GM12878 (cell line): ENCODE results near the gene UBXN7. TPM values are rescaled to one million over a fixed set of nuclear protein-coding genes. Genes with fewer than 3 reads are reported as not detected.
A peak's percentile ranks its signal among the peaks of the same experiment; 100 is the strongest.

Experiments used
- BACH1 ChIP-seq: fragments of 450-650 bp; IDR thresholded peaks from 2 replicates; pipeline ENCODE4 v1.6.1; 2017; ENCODE audit warnings: mild to moderate bottlenecking, borderline replicate concordance
- BCL11A ChIP-seq: IDR thresholded peaks from 2 replicates; pipeline ENCODE4 v1.6.1; 2011; ENCODE audit warnings: low read depth, low read length
- BMI1 ChIP-seq: fragments of 450-650 bp; IDR thresholded peaks from 2 replicates; pipeline ENCODE4 v1.6.1; 2016; ENCODE audit warnings: mild to moderate bottlenecking, moderate library complexity, borderline replicate concordance
- CBX5 ChIP-seq: sonication (generic); IDR thresholded peaks from 2 replicates; pipeline ENCODE4 v1.6.1; 2016; ENCODE audit warnings: low read depth, moderate library complexity, mild to moderate bottlenecking, inconsistent platforms
- CHD4 ChIP-seq: fragments of 200-600 bp; sonication (generic); IDR thresholded peaks from 2 replicates; pipeline ENCODE4 v1.6.1; 2016; ENCODE audit warnings: mild to moderate bottlenecking
- CREB1 ChIP-seq: IDR thresholded peaks from 2 replicates; pipeline ENCODE4 v1.6.1; 2012; ENCODE audit warnings: low read depth, mild to moderate bottlenecking, inconsistent platforms
- CREM ChIP-seq: IDR thresholded peaks from 2 replicates; pipeline ENCODE4 v1.6.1; 2014; ENCODE audit warnings: antibody characterized with exemption, low read depth
- DPF2 ChIP-seq: fragments of 450-650 bp; IDR thresholded peaks from 2 replicates; pipeline ENCODE4 v1.6.1; 2017; ENCODE audit warnings: mild to moderate bottlenecking
- ETV6 ChIP-seq, 2 experiments: fragments of 450-650 bp in 1 of 2; IDR thresholded peaks in 1 of 2; conservative IDR thresholded peaks in 1 of 2; 2 replicates each; pipeline ENCODE4 v1.6.1; 2014; ENCODE audit warnings: antibody characterized with exemption in 1 of 2, borderline replicate concordance in 1 of 2, low read depth in 1 of 2, mild to moderate bottlenecking in 1 of 2, moderate library complexity in 1 of 2
- FOXM1 ChIP-seq: IDR thresholded peaks from 2 replicates; pipeline ENCODE4 v1.6.1; 2012; ENCODE audit warnings: low read depth, mild to moderate bottlenecking, inconsistent platforms, low read length, moderate library complexity
- IKZF1 ChIP-seq: fragments of 450-650 bp; conservative IDR thresholded peaks from 2 replicates; pipeline ENCODE4 v1.6.1; 2017; ENCODE audit warnings: antibody characterized with exemption, mild to moderate bottlenecking
- IRF4 ChIP-seq: IDR thresholded peaks from 2 replicates; pipeline ENCODE4 v1.6.1; 2011; ENCODE audit warnings: low read depth, low read length
- KLF5 ChIP-seq: fragments of 450-650 bp; IDR thresholded peaks from 2 replicates; pipeline ENCODE4 v1.6.1; 2014; ENCODE audit warnings: mild to moderate bottlenecking; ENCODE audit not compliant: partially characterized antibody
- MEF2A ChIP-seq: IDR thresholded peaks from 2 replicates; pipeline ENCODE4 v1.6.1; 2011; ENCODE audit warnings: low read depth, mild to moderate bottlenecking, low read length, moderate library complexity; ENCODE audit not compliant: insufficient read depth
- MEF2B ChIP-seq: fragments of 450-650 bp; IDR thresholded peaks from 2 replicates; pipeline ENCODE4 v1.6.1; 2018; ENCODE audit warnings: mild to moderate bottlenecking, moderate library complexity; ENCODE audit not compliant: partially characterized antibody, poor library complexity, severe bottlenecking
- NFIC ChIP-seq: IDR thresholded peaks from 2 replicates; pipeline ENCODE4 v1.6.1; 2012; ENCODE audit warnings: low read depth, mild to moderate bottlenecking, inconsistent platforms, low read length, moderate library complexity
- NR2F1 ChIP-seq: fragments of 450-650 bp; conservative IDR thresholded peaks from 2 replicates; pipeline ENCODE4 v1.6.1; 2017; ENCODE audit warnings: mild to moderate bottlenecking
- POU2F2 ChIP-seq: IDR thresholded peaks from 3 replicates; pipeline ENCODE4 v1.6.1; 2011; ENCODE audit warnings: low read depth, mild to moderate bottlenecking, low read length, borderline replicate concordance
- RELA ChIP-seq: fragments of 450-650 bp; IDR thresholded peaks from 2 replicates; pipeline ENCODE4 v1.8.0; 2014; ENCODE audit warnings: borderline replicate concordance; ENCODE audit not compliant: partially characterized antibody
- RELB ChIP-seq: fragments of 450-650 bp; IDR thresholded peaks from 2 replicates; pipeline ENCODE4 v1.6.1; 2017; ENCODE audit warnings: low read depth, mild to moderate bottlenecking, moderate library complexity
- SKIL ChIP-seq: fragments of 450-650 bp; IDR thresholded peaks from 2 replicates; pipeline ENCODE4 v1.6.1; 2017; ENCODE audit warnings: mild to moderate bottlenecking, low read depth, inconsistent platforms; ENCODE audit not compliant: poor library complexity, severe bottlenecking
- SMARCA5 ChIP-seq: fragments of 450-650 bp; IDR thresholded peaks from 2 replicates; pipeline ENCODE4 v1.6.1; 2017; ENCODE audit warnings: mild to moderate bottlenecking
- ZBTB40 ChIP-seq: fragments of 450-650 bp; IDR thresholded peaks from 2 replicates; pipeline ENCODE4 v1.6.1; 2016; ENCODE audit warnings: mild to moderate bottlenecking, moderate library complexity, borderline replicate concordance
- ZNF217 ChIP-seq: fragments of 450-650 bp; IDR thresholded peaks from 2 replicates; pipeline ENCODE4 v1.6.1; 2017; ENCODE audit warnings: antibody characterized with exemption, mild to moderate bottlenecking
- ZNF274 ChIP-seq: IDR thresholded peaks from one replicate; pipeline ENCODE4 v1.8.0; 2011; ENCODE audit not compliant: insufficient read length, insufficient read depth
- ZZZ3 ChIP-seq: IDR thresholded peaks from 2 replicates; pipeline ENCODE4 v1.6.1; 2011; ENCODE audit warnings: low read depth; ENCODE audit not compliant: control insufficient read depth, insufficient read length
- polyA plus RNA-seq, 11 experiments: library from polyadenylated mRNA; depleted of rRNA in 4 of 11; unstranded in 6 of 11; stranded (reverse) in 5 of 11; fragments of >200 nt; fragmentation: Nextera tagmentation in 4 of 11; fragmentation: Illumina TruSeq in 1 of 11; extraction: Ambion mirVana in 4 of 11; extraction: Trizol in 1 of 11; gene quantifications; 1 replicate in 1 of 11; 2 replicates in 10 of 11; pipeline versions ENCODE4 v1.2.1 to v1.2.3, GENCODE V29; 2011 to 2016; ENCODE audit warnings: inconsistent platforms in 2 of 11, missing spikeins in 2 of 11, low read depth in 1 of 11
- total RNA-seq, 4 experiments: library from RNA; depleted of rRNA in 3 of 4; stranded (reverse); fragments of >200 nt in 3 of 4; fragmentation: Illumina TruSeq in 1 of 4; extraction: Trizol in 1 of 4; gene quantifications; 2 replicates each; pipeline versions ENCODE4 v1.2.1 to v1.2.3, GENCODE V29; 2013 to 2021

The UBXN7 gene
- total and polyA plus RNA-seq, 10 of the 15 experiments (the other 5 are each of a cell fraction or from before 2014, with no cell fraction given) = 4.8 to 78.4 (median 24.9) TPM

- no peak for TF ChIP-seq FOXM1
- TF ChIP-seq CREB1 = no peak
- TF ChIP-seq CBX5 = no peak
- TF ChIP-seq NR2F1 = no peak
- no peak for TF ChIP-seq KLF5
- peak; percentile 23 for TF ChIP-seq MEF2B
- 0 out of 2 replicates have a peak, but pooled peaks have one; percentile 23 for TF ChIP-seq BCL11A
- TF ChIP-seq SKIL = peak; percentile 63
- peak; percentile 69; the same call in 1 of the 2 replicates for TF ChIP-seq DPF2
- peak; percentile 99 for TF ChIP-seq ZNF217
- TF ChIP-seq BACH1 = peak; percentile 42; the same call in 1 of the 2 replicates
- no peak for TF ChIP-seq RELA
- peak; percentile 44; the same call in 1 of the 2 replicates for TF ChIP-seq RELB
- peak; percentile 85; the same call in 1 of the 2 replicates for TF ChIP-seq CHD4
- TF ChIP-seq ZBTB40 = no peak
- TF ChIP-seq POU2F2 = no peak
- no peak for TF ChIP-seq ZNF274
- no peak for TF ChIP-seq CREM
- TF ChIP-seq ETV6 (conservative IDR thresholded peaks at IDR 0.05 in 1 of 2, IDR thresholded peaks at IDR 0.05 in 1 of 2; ENCODE audit: borderline replicate concordance in 1 of 2, low read depth in 1 of 2) = no peak
- TF ChIP-seq IRF4 = peak; percentile 81
- TF ChIP-seq BMI1 = peak; percentile 36; the same call in 1 of the 2 replicates
- TF ChIP-seq NFIC = 0 out of 2 replicates have a peak, but pooled peaks have one; percentile 29
- no peak for TF ChIP-seq MEF2A
- TF ChIP-seq IKZF1 = peak; percentile 52
- peak; percentile 68 for TF ChIP-seq SMARCA5
- no peak for TF ChIP-seq ZZZ3
Observed at GRCh38 chr3:196412704-196413103, 19.5 kb downstream of the UBXN7 start (continued).
